Common myeloid progenitor, CD34-positive (primary cell): ENCODE measurements around the gene YAP1.

Source experiments
- CTCF ChIA-PET: fragments of 350-600 bp; sonication (Branson Sonifier 250); formaldehyde crosslinking; loops from one replicate; lab custom pipeline; 2021; ENCODE audit warnings: antibody characterized with exemption; lab: Charles Lee
- POLR2A ChIA-PET: fragments of 350-600 bp; sonication (Branson Sonifier 250); formaldehyde crosslinking; loops from one replicate; lab custom pipeline; 2021; ENCODE audit warnings: antibody characterized with exemption; lab: Charles Lee
- DNase-seq, 3 donors: peaks; one replicate each; pipeline versions ENCODE4 v3.0.0 to v3.0.0-alpha.2; 2013
- H3K27ac ChIP-seq, 2 experiments: 1 replicate in 1 of 2; 2 replicates in 1 of 2; pipeline ENCODE4 v1.7.0; 2013; ENCODE audit warnings: inconsistent platforms in 2 of 2, low read length in 2 of 2, mild to moderate bottlenecking in 2 of 2, low read depth in 1 of 2, moderate library complexity in 1 of 2; ENCODE audit not compliant: severe bottlenecking in 2 of 2, insufficient read depth in 1 of 2, poor library complexity in 1 of 2
- H3K27me3 ChIP-seq, 5 experiments: replicated peaks in 2 of 5; 1 replicate in 3 of 5; 2 replicates in 2 of 5; pipeline versions ENCODE4 v1.6.1 to v1.7.0; 2013; ENCODE audit warnings: low read length in 4 of 5, mild to moderate bottlenecking in 2 of 5, moderate library complexity in 2 of 5, inconsistent platforms in 1 of 5; ENCODE audit not compliant: insufficient read depth in 5 of 5, control insufficient read depth in 4 of 5
- H3K36me3 ChIP-seq, 4 experiments: 1 replicate in 2 of 4; 2 replicates in 2 of 4; pipeline versions ENCODE4 v1.6.1 to v1.7.0; 2013; ENCODE audit warnings: low read length in 3 of 4, control low read depth in 1 of 4, mild to moderate bottlenecking in 1 of 4; ENCODE audit not compliant: control insufficient read depth in 4 of 4, insufficient read depth in 4 of 4
- H3K4me1 ChIP-seq, 4 experiments: 1 replicate in 3 of 4; 2 replicates in 1 of 4; pipeline versions ENCODE4 v1.6.1 to v1.7.1; 2013; ENCODE audit warnings: low read length in 3 of 4, mild to moderate bottlenecking in 3 of 4, control low read depth in 1 of 4, inconsistent platforms in 1 of 4, moderate library complexity in 1 of 4; ENCODE audit not compliant: control insufficient read depth in 4 of 4, insufficient read depth in 4 of 4; ENCODE audit errors: control extremely low read depth in 1 of 4
- H3K4me3 ChIP-seq, 7 experiments: 1 replicate in 4 of 7; 2 replicates in 3 of 7; pipeline versions ENCODE4 v1.5.1 to v1.7.0; 2013; ENCODE audit warnings: mild to moderate bottlenecking in 7 of 7, low read length in 6 of 7, moderate library complexity in 6 of 7, inconsistent platforms in 2 of 7, low read depth in 2 of 7, control low read depth in 1 of 7; ENCODE audit not compliant: insufficient read depth in 4 of 7, control insufficient read depth in 1 of 7; ENCODE audit errors: extremely low read depth in 1 of 7
- H3K9me3 ChIP-seq, 5 experiments: 1 replicate in 4 of 5; 2 replicates in 1 of 5; pipeline versions ENCODE4 v1.6.1 to v1.7.1; 2013; ENCODE audit warnings: low read length in 4 of 5, mild to moderate bottlenecking in 2 of 5, inconsistent platforms in 1 of 5, low read depth in 1 of 5, moderate library complexity in 1 of 5; ENCODE audit not compliant: control insufficient read depth in 4 of 5, insufficient read depth in 2 of 5; ENCODE audit errors: control extremely low read depth in 1 of 5
- WGBS: methylation state at CpG from one replicate; pipeline ENCODE4 v1.1.5; 2013; ENCODE audit not compliant: insufficient coverage; 5-methylcytosine and 5-hydroxymethylcytosine counted together

YAP1 gene

DNA sequence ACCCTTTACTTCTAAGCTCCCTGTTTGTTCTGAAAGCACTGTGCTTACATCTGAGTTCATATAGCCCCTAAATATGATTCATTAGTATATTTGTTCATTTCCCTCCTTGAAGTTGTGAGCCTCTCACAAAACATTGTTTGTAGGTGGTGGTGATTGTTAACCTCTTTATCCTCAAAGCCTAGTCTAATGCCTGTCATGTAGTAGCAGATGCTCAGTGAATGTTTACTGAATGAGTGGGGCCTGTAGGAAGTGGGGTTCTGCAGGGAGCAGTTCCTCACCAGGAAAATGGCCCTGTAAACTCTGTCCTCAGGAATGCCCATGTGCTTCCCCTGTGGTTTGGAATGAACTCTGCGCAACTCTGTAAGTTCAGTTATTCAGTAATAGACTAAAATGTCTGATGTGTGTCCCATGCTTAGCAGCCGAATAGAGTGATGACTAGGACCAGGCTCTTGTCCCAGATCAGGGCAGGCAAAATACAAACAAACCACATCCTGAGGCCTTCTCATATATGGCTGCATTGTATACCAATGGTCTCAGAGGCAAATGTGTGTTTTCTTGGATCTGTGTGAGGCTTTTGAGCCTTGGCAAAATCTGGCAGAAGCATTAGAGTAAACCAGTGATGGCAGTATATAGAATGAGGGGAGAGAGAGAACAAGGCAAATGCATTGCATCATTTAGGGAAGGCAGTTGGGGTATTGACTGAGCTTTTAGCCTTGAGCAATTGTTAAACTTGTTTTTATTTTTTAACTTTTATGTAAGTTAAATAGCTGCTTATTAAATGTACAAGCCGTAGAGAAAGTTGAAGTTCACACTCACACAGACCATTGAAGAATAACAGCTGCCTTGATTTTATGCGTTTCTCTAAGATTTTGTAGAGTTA lies 115.7 kb downstream of the YAP1 start:
- POLR2A ChIA-PET: no interaction called here
- DNase-seq: no peak
- Histone ChIP-seq H3K27ac (no peak overlapping the region), H3K4me3 (no peak overlapping the region), H3K27me3 (peaks cover 2 to 26% (median 8%) of the 10 kb centered on the region in 5 experiments), H3K36me3 (no peaks in the 10 kb centered on the region), H3K4me1 (no peaks in the 10 kb centered on the region), H3K9me3 (no peaks in the 10 kb centered on the region)
- CTCF ChIA-PET: no interaction called here
- 90% methylated on average over 2 of the region's 4 CpGs for WGBS

- H3K4me3 ChIP-seq: no peak overlapping the region
- no peaks in the 10 kb centered on the region for H3K9me3 ChIP-seq
- CTCF ChIA-PET: no interaction called here
- 96% methylated on average over 3 of the region's 9 CpGs for WGBS
- no peak overlapping the region for H3K27ac ChIP-seq
- no peaks in the 10 kb centered on the region for H3K36me3 ChIP-seq
- no peak for DNase-seq
- no peaks in the 10 kb centered on the region for H3K4me1 ChIP-seq
- peaks cover 2 to 32% (median 8%) of the 10 kb centered on the region in 5 experiments for H3K27me3 ChIP-seq
- POLR2A ChIA-PET: no interaction called here
Observed at GRCh38 chr11:102226702-102227490, 116.6 kb downstream of the YAP1 start.

- peaks cover 3 to 50% (median 10%) of the 10 kb centered on the region in 5 experiments for H3K27me3 ChIP-seq
- POLR2A ChIA-PET: no interaction called here
- H3K4me3 ChIP-seq: no peak overlapping the region
- no peak for DNase-seq
- no peaks in the 10 kb centered on the region for H3K36me3 ChIP-seq
- CTCF ChIA-PET: interaction anchor here (0.9 kb wide), 1 partner anchor 13 kb away, joined by 3 read pairs; no protein-coding TSS in a partner anchor
- 78% methylated on average over 4 of the region's 4 CpGs for WGBS
- no peaks in the 10 kb centered on the region for H3K4me1 ChIP-seq
- H3K27ac ChIP-seq: no peak overlapping the region
- H3K9me3 ChIP-seq: no peaks in the 10 kb centered on the region
Observed at GRCh38 chr11:102229510-102230123, 119.4 kb downstream of the YAP1 start.

GRCh38 chr11:102230186-102230585 lies 119.9 kb downstream of the YAP1 start:
- CTCF ChIA-PET: no interaction called here

DNA sequence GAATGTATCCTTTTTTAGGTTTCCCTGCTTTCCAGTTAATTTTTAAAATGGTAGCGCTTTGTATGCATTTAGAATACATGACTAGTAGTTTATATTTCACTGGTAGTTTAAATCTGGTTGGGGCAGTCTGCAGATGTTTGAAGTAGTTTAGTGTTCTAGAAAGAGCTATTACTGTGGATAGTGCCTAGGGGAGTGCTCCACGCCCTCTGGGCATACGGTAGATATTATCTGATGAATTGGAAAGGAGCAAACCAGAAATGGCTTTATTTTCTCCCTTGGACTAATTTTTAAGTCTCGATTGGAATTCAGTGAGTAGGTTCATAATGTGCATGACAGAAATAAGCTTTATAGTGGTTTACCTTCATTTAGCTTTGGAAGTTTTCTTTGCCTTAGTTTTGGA lies 120.7 kb downstream of the YAP1 start:
- no peak overlapping the region for H3K27ac ChIP-seq
- WGBS: 94% methylated on average over 3 of the region's 4 CpGs
- ChIA-PET CTCF (no interaction called here), POLR2A (no interaction called here)
- no peak for DNase-seq
- H3K4me1 ChIP-seq: no peaks in the 10 kb centered on the region
- no peaks in the 10 kb centered on the region for H3K9me3 ChIP-seq
- H3K4me3 ChIP-seq: no peak overlapping the region
- H3K27me3 ChIP-seq: peaks cover 9 to 62% (median 12%) of the 10 kb centered on the region in 5 experiments
- H3K36me3 ChIP-seq: no peaks in the 10 kb centered on the region

More at GRCh38 chr11:102230186-102230585, 119.9 kb downstream of the YAP1 start:
- POLR2A ChIA-PET: no interaction called here
- Histone ChIP-seq H3K4me1 (no peaks in the 10 kb centered on the region), H3K27me3 (peaks cover 8 to 55% (median 11%) of the 10 kb centered on the region in 5 experiments), H3K9me3 (no peaks in the 10 kb centered on the region), H3K27ac (no peak overlapping the region), H3K36me3 (no peaks in the 10 kb centered on the region), H3K4me3 (no peak overlapping the region)
- no peak for DNase-seq

GRCh38 chr11:102234779-102235439 lies 124.7 kb downstream of the YAP1 start:
- H3K27me3 ChIP-seq: peaks cover 3 to 80% (median 29%) of the 10 kb centered on the region in 5 experiments
- no peak overlapping the region for H3K27ac ChIP-seq

More at GRCh38 chr11:102234779-102235439, 124.7 kb downstream of the YAP1 start:
- Histone ChIP-seq H3K4me1 (no peaks in the 10 kb centered on the region), H3K36me3 (no peaks in the 10 kb centered on the region), H3K4me3 (no peak overlapping the region), H3K9me3 (no peaks in the 10 kb centered on the region)
- DNase-seq: no peak
- WGBS: 45% methylated on average over 5 of the region's 7 CpGs
- POLR2A ChIA-PET: interaction anchor here (0.6 kb wide), 1 partner anchor 58 kb away, joined by 3 read pairs; no protein-coding TSS in a partner anchor
- CTCF ChIA-PET: no interaction called here
